Stimulated activated naive B cell treated with anti-CD40 and anti-IgM and Interleukin-4, amounts not matched to agents 10 μg/mL and 1 μg/mL and 100 μg/mL, for 72 hours (primary cell): Measurements from ENCODE around the gene ZNF512.
A peak's percentile ranks its signal among the peaks of the same experiment; 100 is the strongest.
"Not testable (repeated sequence)": the region's sequence is repeated elsewhere in the genome, so short reads cannot be mapped to it uniquely, and the experiment has no call there.

Experiments
- ATAC-seq, 2 donors: fragments of 150-1000 bp; cut with Tn5 transposase; replicated peaks; 2 replicates each; pipeline ENCODE4 v1.10.0; 2021; ENCODE audit warnings: moderate library complexity in 1 of 2
- DNase-seq: peaks from one replicate; pipeline ENCODE4 v3.0.0; 2021
- H3K27ac Mint-ChIP-seq: one replicate; pipeline ENCODE4 v1.8.0; 2022; ENCODE audit warnings: mild to moderate bottlenecking, mixed read lengths
- H3K27me3 Mint-ChIP-seq, 2 donors: one replicate each; pipeline ENCODE4 v1.8.0; 2022; ENCODE audit warnings: mixed read lengths in 2 of 2
- H3K36me3 Mint-ChIP-seq, 2 donors: one replicate each; pipeline ENCODE4 v1.8.0; 2022; ENCODE audit warnings: mixed read lengths in 2 of 2, mild to moderate bottlenecking in 1 of 2
- H3K4me1 Mint-ChIP-seq, 2 donors: one replicate each; pipeline ENCODE4 v1.8.0; 2022; ENCODE audit warnings: mixed read lengths in 2 of 2, mild to moderate bottlenecking in 1 of 2
- H3K4me3 Mint-ChIP-seq, 2 donors: one replicate each; pipeline ENCODE4 v1.8.0; 2022; ENCODE audit warnings: mild to moderate bottlenecking in 2 of 2, mixed read lengths in 2 of 2, moderate library complexity in 1 of 2
- H3K9me3 Mint-ChIP-seq, 2 donors: one replicate each; pipeline ENCODE4 v1.8.0; 2022; ENCODE audit warnings: mixed read lengths in 2 of 2, mild to moderate bottlenecking in 1 of 2

The ZNF512 gene

GRCh38 chr2:27582695-27583389 is at the start of gene ZNF512:
TSS of gene ZNF512 (plus strand) at chr2:27583042. CDS start at chr2:27583113, 71 bp downstream.
- Mint-ChIP-seq H3K9me3 (peaks cover 2 to 3% of the 10 kb centered on the region in 2 donors), H3K27me3 (no peaks in the 10 kb centered on the region), H3K4me3 (peak within 1 kb of the TSS; percentile 87 to 94), H3K4me1 (peaks cover 29 to 46% of the 10 kb centered on the region in 2 donors), H3K27ac (peak within 1 kb of the TSS; percentile 96), H3K36me3 (peaks cover 15 to 46% of the 10 kb centered on the region in 2 donors)
- ATAC-seq (peak; percentile 97 to 98), DNase-seq (peak; percentile 89)

GRCh38 chr2:27537287-27537686 is 45.6 kb upstream of the ZNF512 start:
- Mint-ChIP-seq H3K36me3 (peaks cover 0 to 3% of the 10 kb centered on the region in 2 donors), H3K27me3 (peaks cover 13 to 19% of the 10 kb centered on the region in 2 donors), H3K4me3 (no peak overlapping the region), H3K4me1 (no peaks in the 10 kb centered on the region), H3K27ac (no peak overlapping the region), H3K9me3 (no peaks in the 10 kb centered on the region)
- DNase-seq (no peak), ATAC-seq (no peak)

- ATAC-seq, H3K9me3 Mint-ChIP-seq: not testable (repeated sequence)
These were observed 43.9 kb upstream of the ZNF512 start for GRCh38 chr2:27538839-27539450.

GRCh38 chr2:27539649-27540048 is 43.2 kb upstream of the ZNF512 start:
- not testable (repeated sequence) for H3K36me3 Mint-ChIP-seq, DNase-seq, H3K9me3 Mint-ChIP-seq, ATAC-seq, H3K27ac Mint-ChIP-seq, H3K4me3 Mint-ChIP-seq, H3K4me1 Mint-ChIP-seq
- peaks cover 7 to 15% of the 10 kb centered on the region in 2 donors for H3K27me3 Mint-ChIP-seq

More at GRCh38 chr2:27538839-27539450, 43.9 kb upstream of the ZNF512 start:
- H3K27ac Mint-ChIP-seq, H3K36me3 Mint-ChIP-seq, DNase-seq, H3K4me1 Mint-ChIP-seq, H3K4me3 Mint-ChIP-seq: not testable (repeated sequence)
- peaks cover 10 to 17% of the 10 kb centered on the region in 2 donors for H3K27me3 Mint-ChIP-seq

- H3K4me1 Mint-ChIP-seq: no peaks in the 10 kb centered on the region
- no peak overlapping the region for H3K27ac Mint-ChIP-seq
- ATAC-seq (no peak), DNase-seq (no peak)
- no peak overlapping the region for H3K4me3 Mint-ChIP-seq
- no peaks in the 10 kb centered on the region for H3K27me3 Mint-ChIP-seq
- no peaks in the 10 kb centered on the region for H3K36me3 Mint-ChIP-seq
- peaks cover 1 to 4% of the 10 kb centered on the region in 2 donors for H3K9me3 Mint-ChIP-seq
These were observed 38.6 kb upstream of the ZNF512 start for GRCh38 chr2:27544143-27544821.

- no peaks in the 10 kb centered on the region for H3K27me3 Mint-ChIP-seq
- no peaks in the 10 kb centered on the region for H3K4me1 Mint-ChIP-seq
- no peak overlapping the region for H3K4me3 Mint-ChIP-seq
- DNase-seq: no peak
- no peak overlapping the region for H3K27ac Mint-ChIP-seq
- no peaks in the 10 kb centered on the region for H3K36me3 Mint-ChIP-seq
- peak in 1 of 2 donors; percentile 50 for ATAC-seq
- H3K9me3 Mint-ChIP-seq: peaks cover 1 to 4% of the 10 kb centered on the region in 2 donors
These were observed 37.3 kb upstream of the ZNF512 start for GRCh38 chr2:27545348-27546141.

- Mint-ChIP-seq H3K4me3 (no peak overlapping the region), H3K9me3 (peaks cover 1 to 4% of the 10 kb centered on the region in 2 donors), H3K27ac (no peak overlapping the region), H3K27me3 (peaks cover 9 to 10% of the 10 kb centered on the region in 2 donors), H3K36me3 (no peaks in the 10 kb centered on the region), H3K4me1 (no peaks in the 10 kb centered on the region)
- DNase-seq (no peak), ATAC-seq (no peak)
These were observed 33.5 kb upstream of the ZNF512 start for GRCh38 chr2:27549303-27549702.

GRCh38 chr2:27551514-27551913 is 31.3 kb upstream of the ZNF512 start:
- ATAC-seq (no peak), DNase-seq (no peak)
- Mint-ChIP-seq H3K4me1 (no peaks in the 10 kb centered on the region), H3K27me3 (peaks cover 9 to 14% of the 10 kb centered on the region in 2 donors), H3K27ac (no peak overlapping the region), H3K9me3 (peaks cover 0 to 4% of the 10 kb centered on the region in 2 donors), H3K36me3 (no peaks in the 10 kb centered on the region), H3K4me3 (no peak overlapping the region)

GRCh38 chr2:27552941-27553340 is 29.9 kb upstream of the ZNF512 start:
- DNase-seq (no peak), ATAC-seq (no peak)
- Mint-ChIP-seq H3K36me3 (no peaks in the 10 kb centered on the region), H3K4me3 (no peak overlapping the region), H3K27me3 (peaks cover 9 to 14% of the 10 kb centered on the region in 2 donors), H3K9me3 (no peaks in the 10 kb centered on the region), H3K4me1 (no peaks in the 10 kb centered on the region), H3K27ac (no peak overlapping the region)

GRCh38 chr2:27554451-27554850 is 28.4 kb upstream of the ZNF512 start:
- not testable (repeated sequence) for H3K36me3 Mint-ChIP-seq, H3K9me3 Mint-ChIP-seq, H3K27ac Mint-ChIP-seq, H3K4me1 Mint-ChIP-seq, ATAC-seq, DNase-seq, H3K4me3 Mint-ChIP-seq
- peaks cover 9 to 14% of the 10 kb centered on the region in 2 donors for H3K27me3 Mint-ChIP-seq

GRCh38 chr2:27559228-27559627 is 23.6 kb upstream of the ZNF512 start:
- Mint-ChIP-seq H3K36me3 (no peaks in the 10 kb centered on the region), H3K9me3 (no peaks in the 10 kb centered on the region)

GRCh38 chr2:27561060-27561459 is 21.8 kb upstream of the ZNF512 start:
- DNase-seq (no peak), ATAC-seq (no peak)
- Mint-ChIP-seq H3K36me3 (no peaks in the 10 kb centered on the region), H3K4me3 (no peak overlapping the region), H3K4me1 (no peaks in the 10 kb centered on the region), H3K27ac (no peak overlapping the region), H3K9me3 (no peaks in the 10 kb centered on the region), H3K27me3 (peaks cover 13 to 14% of the 10 kb centered on the region in 2 donors)

More at GRCh38 chr2:27559228-27559627, 23.6 kb upstream of the ZNF512 start:
- DNase-seq (no peak), ATAC-seq (no peak)
- H3K4me3 Mint-ChIP-seq: no peak overlapping the region
- H3K27me3 Mint-ChIP-seq: peaks cover 0 to 5% of the 10 kb centered on the region in 2 donors
- H3K4me1 Mint-ChIP-seq: no peaks in the 10 kb centered on the region
- H3K27ac Mint-ChIP-seq: no peak overlapping the region

GRCh38 chr2:27566628-27567027 is 16.2 kb upstream of the ZNF512 start:
- ATAC-seq: no peak
- no peak for DNase-seq
- Mint-ChIP-seq H3K36me3 (peaks cover 0 to 3% of the 10 kb centered on the region in 2 donors), H3K27me3 (peaks cover 43 to 68% of the 10 kb centered on the region in 2 donors), H3K4me1 (no peaks in the 10 kb centered on the region), H3K9me3 (peaks cover 0 to 2% of the 10 kb centered on the region in 2 donors), H3K27ac (no peak overlapping the region), H3K4me3 (no peak overlapping the region)

GRCh38 chr2:27569398-27569797 is 13.4 kb upstream of the ZNF512 start:
- Mint-ChIP-seq H3K27ac (no peak overlapping the region), H3K36me3 (peaks cover 0 to 3% of the 10 kb centered on the region in 2 donors), H3K4me1 (no peaks in the 10 kb centered on the region), H3K27me3 (peaks cover 43 to 75% of the 10 kb centered on the region in 2 donors), H3K9me3 (peaks cover 0 to 8% of the 10 kb centered on the region in 2 donors), H3K4me3 (no peak overlapping the region)
- ATAC-seq: no peak
- no peak for DNase-seq
